ENCODE data around the gene PLBD1. TPM values are rescaled to one million over a fixed set of nuclear protein-coding genes. Genes with fewer than 3 reads are reported as not detected.

The PLBD1 gene
- total RNA-seq, 1 experiment from 2014 or later = 0.30 TPM

GRCh38 chr12:14576896-14577295 lies 9.2 kb upstream of the PLBD1 start:
- H4K20me1 ChIP-seq (ENCODE audit: insufficient read depth) = no peaks in the 10 kb centered on the region
- no peak overlapping the region for H2AFZ ChIP-seq (ENCODE audit: low read depth, low read length, poor library complexity, severe bottlenecking)
- ATAC-seq = no peak
- H3K4me3 ChIP-seq (replicated peaks in 1 of 2; ENCODE audit: low read depth in 1 of 2, low read length in 2 of 2) = no peak overlapping the region
- H3K79me2 ChIP-seq (ENCODE audit: insufficient read depth, low read length) = no peaks in the 10 kb centered on the region
- POLR2A ChIA-PET = no interaction called here
- no peaks in the 10 kb centered on the region for H3K4me1 ChIP-seq (ENCODE audit: control insufficient read depth in 1 of 2, insufficient read depth in 2 of 2, low read length in 2 of 2)
- H3K27ac ChIP-seq (ENCODE audit: low read depth, low read length) = no peak overlapping the region
- no peaks in the 10 kb centered on the region for H3K9me2 ChIP-seq (ENCODE audit: insufficient read depth)
- TF ChIP-seq EGR1 (IDR thresholded peaks at IDR 0.05; ENCODE audit: low read depth) (no peak), RAD21 (IDR thresholded peaks at IDR 0.05; ENCODE audit: low read depth) (no peak), SIN3A (IDR thresholded peaks at IDR 0.05; ENCODE audit: low read depth) (no peak), ELF1 (IDR thresholded peaks at IDR 0.05; ENCODE audit: borderline replicate concordance, low read depth) (no peak), POLR2A (IDR thresholded peaks at IDR 0.05; ENCODE audit: borderline replicate concordance, extremely low read depth, insufficient read depth, insufficient read length) (no peak), CEBPB (IDR thresholded peaks at IDR 0.05; ENCODE audit: low read depth) (no peak), JUND (IDR thresholded peaks at IDR 0.05) (no peak), EZH2 (IDR thresholded peaks at IDR 0.05) (no peak), SRF (IDR thresholded peaks at IDR 0.05; ENCODE audit: low read depth) (no peak), FOSL1 (IDR thresholded peaks at IDR 0.05; ENCODE audit: low read depth) (no peak), POLR2AphosphoS5 (IDR thresholded peaks at IDR 0.05; ENCODE audit: low read depth, low read length) (no peak), CTCF (IDR thresholded peaks at IDR 0.05 in 2 of 3, conservative IDR thresholded peaks at IDR 0.05 in 1 of 3; ENCODE audit: borderline replicate concordance in 1 of 3, insufficient read depth in 1 of 3, low read depth in 2 of 3, low read length in 2 of 3) (no peak), SP1 (IDR thresholded peaks at IDR 0.05; ENCODE audit: low read depth) (no peak)
- TF ChIP-seq, protein P1, sequence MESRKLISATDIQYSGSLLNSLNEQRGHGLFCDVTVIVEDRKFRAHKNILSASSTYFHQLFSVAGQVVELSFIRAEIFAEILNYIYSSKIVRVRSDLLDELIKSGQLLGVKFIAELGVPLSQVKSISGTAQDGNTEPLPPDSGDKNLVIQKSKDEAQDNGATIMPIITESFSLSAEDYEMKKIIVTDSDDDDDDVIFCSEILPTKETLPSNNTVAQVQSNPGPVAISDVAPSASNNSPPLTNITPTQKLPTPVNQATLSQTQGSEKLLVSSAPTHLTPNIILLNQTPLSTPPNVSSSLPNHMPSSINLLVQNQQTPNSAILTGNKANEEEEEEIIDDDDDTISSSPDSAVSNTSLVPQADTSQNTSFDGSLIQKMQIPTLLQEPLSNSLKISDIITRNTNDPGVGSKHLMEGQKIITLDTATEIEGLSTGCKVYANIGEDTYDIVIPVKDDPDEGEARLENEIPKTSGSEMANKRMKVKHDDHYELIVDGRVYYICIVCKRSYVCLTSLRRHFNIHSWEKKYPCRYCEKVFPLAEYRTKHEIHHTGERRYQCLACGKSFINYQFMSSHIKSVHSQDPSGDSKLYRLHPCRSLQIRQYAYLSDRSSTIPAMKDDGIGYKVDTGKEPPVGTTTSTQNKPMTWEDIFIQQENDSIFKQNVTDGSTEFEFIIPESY (IDR thresholded peaks at IDR 0.05; ENCODE audit: extremely low read depth, insufficient replicate concordance, low read length) = no peak
- no TSS peak for BruUV-seq (replicated peaks)
- no peaks in the 10 kb centered on the region for H3K27me3 ChIP-seq (ENCODE audit: insufficient read depth, low read length)
- CTCF ChIA-PET = no interaction called here
- no peaks in the 10 kb centered on the region for H3K9me3 ChIP-seq (ENCODE audit: control insufficient read depth in 1 of 2, insufficient read depth in 1 of 2, low read depth in 1 of 2, low read length in 2 of 2)
- H3K36me3 ChIP-seq (ENCODE audit: control insufficient read depth in 1 of 2, insufficient read depth in 2 of 2, low read length in 2 of 2) = no peaks in the 10 kb centered on the region
- H3K4me2 ChIP-seq (ENCODE audit: low read length) = no peak overlapping the region
- intact Hi-C loops (cut with micrococcal nuclease) = no loop called here
- RAD21 ChIA-PET (ENCODE audit: low non-redundant PET in 1 of 2, low total read pairs in 2 of 2, uncharacterized antibody in 2 of 2, unreplicated experiment in 2 of 2) = interaction anchor here in 1 of 2 experiments (0.6 kb wide), 1 partner anchor 11 kb away, joined by 4 read pairs; no protein-coding TSS in a partner anchor
- H3K9ac ChIP-seq (ENCODE audit: low read length) = no peak overlapping the region
- DNase-seq (ENCODE audit: low read depth, low spot score) = no peak
